HG02852 (cell line): ENCODE results near the gene MSANTD4.
"Not testable (repeated sequence)": the region's sequence is repeated elsewhere in the genome, so short reads cannot be mapped to it uniquely, and the experiment has no call there.

Experiments used
- ATAC-seq: cut with Tn5 transposase; IDR thresholded peaks from one replicate; pipeline ENCODE4 v1.9.1; 2021; ENCODE audit warnings: mild to moderate bottlenecking, moderate library complexity; ENCODE audit not compliant: unreplicated experiment

The MSANTD4 gene

GRCh38 chr11:106014620-106015019, 7.4 kb downstream of the MSANTD4 start:
- no peak for ATAC-seq

- ATAC-seq = no peak
Observed at GRCh38 chr11:106014035-106014434, 8.0 kb downstream of the MSANTD4 start.

- ATAC-seq = no peak
Observed at GRCh38 chr11:106012744-106013143, 9.3 kb downstream of the MSANTD4 start.

- ATAC-seq = no peak
Observed at GRCh38 chr11:106011481-106011880, 10.6 kb downstream of the MSANTD4 start.

GRCh38 chr11:106003094-106003493, 18.9 kb downstream of the MSANTD4 start:
- ATAC-seq = not testable (repeated sequence)

GRCh38 chr11:106001304-106002012, 20.6 kb downstream of the MSANTD4 start:
- ATAC-seq = peak; percentile 45

GRCh38 chr11:105991888-105992287, 30.2 kb downstream of the MSANTD4 start:
- ATAC-seq = no peak

- no peak for ATAC-seq
Observed at GRCh38 chr11:105989124-105989523, 32.9 kb downstream of the MSANTD4 start.

- no peak for ATAC-seq
Observed at GRCh38 chr11:105988197-105988596, 33.8 kb downstream of the MSANTD4 start.

GRCh38 chr11:105986554-105986953, 35.5 kb downstream of the MSANTD4 start:
- ATAC-seq = no peak

- ATAC-seq = no peak
Observed at GRCh38 chr11:105979997-105980703, 41.9 kb downstream of the MSANTD4 start.

GRCh38 chr11:105975128-105975527, 46.9 kb downstream of the MSANTD4 start:
- no peak for ATAC-seq

GRCh38 chr11:105969756-105970155, 52.3 kb downstream of the MSANTD4 start:
- ATAC-seq = no peak

- ATAC-seq = no peak
Observed at GRCh38 chr11:105968021-105968697, 53.9 kb downstream of the MSANTD4 start.

- no peak for ATAC-seq
Observed at GRCh38 chr11:105960252-105961245, 61.5 kb downstream of the MSANTD4 start.
